Measurements from ENCODE around the gene EDNRA.

The EDNRA gene

GRCh38 chr4:147586032-147586431, 105.1 kb downstream of the EDNRA start:
- ChIA-PET CTCF (interaction anchor here (0.6 kb wide), 1 partner anchor 65 kb away, joined by 6 read pairs; no protein-coding TSS in a partner anchor), POLR2A (no interaction called here)
- DNase-seq (ENCODE audit: extremely low spot score) = no peak
- TF ChIP-seq PKNOX1 (IDR thresholded peaks at IDR 0.05) (no peak), BHLHE40 (IDR thresholded peaks at IDR 0.05; ENCODE audit: borderline replicate concordance) (no peak), TARDBP (IDR thresholded peaks at IDR 0.05) (no peak), ELF4 (IDR thresholded peaks at IDR 0.05) (no peak), ARNT (IDR thresholded peaks at IDR 0.05) (no peak), ZNF384 (IDR thresholded peaks at IDR 0.05) (no peak), FOXM1 (IDR thresholded peaks at IDR 0.05; ENCODE audit: borderline replicate concordance) (no peak), NFRKB (IDR thresholded peaks at IDR 0.05) (no peak), LEF1 (IDR thresholded peaks at IDR 0.05; ENCODE audit: borderline replicate concordance) (no peak), L3MBTL2 (conservative IDR thresholded peaks at IDR 0.05) (no peak), CTBP1 (IDR thresholded peaks at IDR 0.05; ENCODE audit: borderline replicate concordance) (no peak), FOXK2 (IDR thresholded peaks at IDR 0.05) (no peak), HDGF (IDR thresholded peaks at IDR 0.05; ENCODE audit: borderline replicate concordance) (no peak)

- TF ChIP-seq TARDBP (IDR thresholded peaks at IDR 0.05) = no peak
- TF ChIP-seq LEF1 (IDR thresholded peaks at IDR 0.05; ENCODE audit: borderline replicate concordance) = no peak
- no peak for TF ChIP-seq SUZ12 (IDR thresholded peaks at IDR 0.05)
- no peak for TF ChIP-seq BHLHE40 (IDR thresholded peaks at IDR 0.05; ENCODE audit: borderline replicate concordance)
- no peak for TF ChIP-seq FOXK2 (IDR thresholded peaks at IDR 0.05)
- TF ChIP-seq ZNF384 (IDR thresholded peaks at IDR 0.05) = no peak
- TF ChIP-seq ARNT (IDR thresholded peaks at IDR 0.05) = no peak
- CTCF ChIA-PET = interaction anchor here (0.6 kb wide), 1 partner anchor 66 kb away, joined by 6 read pairs; no protein-coding TSS in a partner anchor
- DNase-seq (ENCODE audit: extremely low spot score) = no peak
- POLR2A ChIA-PET = no interaction called here
Measured at GRCh38 chr4:147586637-147587036, 105.7 kb downstream of the EDNRA start.

- TF ChIP-seq SP1 (IDR thresholded peaks at IDR 0.05) (no peak), BHLHE40 (IDR thresholded peaks at IDR 0.05; ENCODE audit: borderline replicate concordance) (no peak), FOXA1 (IDR thresholded peaks at IDR 0.05) (no peak), TARDBP (IDR thresholded peaks at IDR 0.05) (no peak), NFRKB (IDR thresholded peaks at IDR 0.05) (no peak), L3MBTL2 (conservative IDR thresholded peaks at IDR 0.05) (no peak), PKNOX1 (IDR thresholded peaks at IDR 0.05) (no peak), CTBP1 (IDR thresholded peaks at IDR 0.05; ENCODE audit: borderline replicate concordance) (no peak)
- ChIA-PET POLR2A (no interaction called here), CTCF (interaction anchor here (0.6 kb wide), 1 partner anchor 66 kb away, joined by 6 read pairs; no protein-coding TSS in a partner anchor)
- no peak for DNase-seq (ENCODE audit: extremely low spot score)
Measured at GRCh38 chr4:147587041-147587440, 106.1 kb downstream of the EDNRA start.

- ChIA-PET CTCF (interaction anchor here (0.6 to 2.8 kb wide), 20 partner anchors 8 to 812 kb away, joined by 3 to 22 read pairs (median 3); no protein-coding TSS in a partner anchor), POLR2A (interaction anchor here (1.2 kb wide), 1 partner anchor 28 kb away, joined by 4 read pairs; the partner anchor contains the start of gene TMEM184C)
- TF ChIP-seq FOXM1 (IDR thresholded peaks at IDR 0.05; ENCODE audit: borderline replicate concordance) = no peak
- no peak for TF ChIP-seq FOXA1 (IDR thresholded peaks at IDR 0.05)
- no peak for TF ChIP-seq CTBP1 (IDR thresholded peaks at IDR 0.05; ENCODE audit: borderline replicate concordance)
- TF ChIP-seq BHLHE40 (IDR thresholded peaks at IDR 0.05; ENCODE audit: borderline replicate concordance) = no peak
- TF ChIP-seq L3MBTL2 (conservative IDR thresholded peaks at IDR 0.05) = no peak
- DNase-seq (ENCODE audit: extremely low spot score) = no peak
Measured at GRCh38 chr4:147589586-147589985, 108.7 kb downstream of the EDNRA start.

DNA sequence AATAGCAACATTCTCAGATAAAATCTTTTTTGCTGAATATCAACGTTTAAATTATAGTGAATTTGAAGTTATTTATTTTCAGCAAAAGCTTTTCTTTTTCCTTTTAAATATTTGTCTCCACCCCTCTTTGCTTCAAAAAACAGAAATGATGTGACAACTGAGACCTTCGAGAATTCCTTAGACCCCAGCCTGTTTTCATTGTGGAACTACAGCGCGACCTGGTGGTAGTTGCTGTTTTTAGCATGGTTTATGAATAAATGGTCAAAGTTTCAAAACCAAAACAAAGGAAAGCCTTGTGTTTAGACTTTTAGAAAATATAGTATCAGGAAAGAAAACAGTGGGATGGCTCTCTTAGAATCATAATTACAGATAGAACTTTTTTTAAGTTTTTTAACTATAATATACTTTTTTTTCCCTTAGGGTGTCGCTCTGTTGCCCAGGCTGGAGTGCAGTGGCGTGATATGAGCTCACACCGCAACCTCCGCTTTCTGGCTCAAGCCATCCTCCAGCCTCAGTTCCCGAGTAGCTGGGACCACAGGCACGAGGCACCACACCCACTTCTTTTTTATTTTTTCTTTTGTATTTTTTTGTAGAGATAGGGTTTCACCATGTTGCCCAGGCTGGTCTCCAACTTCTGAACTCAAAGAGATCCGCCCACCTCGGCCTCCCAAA, 109.5 kb downstream of the EDNRA start:
- CTCF ChIA-PET = interaction anchor here (0.6 to 2.8 kb wide), 17 partner anchors 9 to 694 kb away, joined by 3 to 22 read pairs (median 3); no protein-coding TSS in a partner anchor
- POLR2A ChIA-PET = interaction anchor here (1.2 kb wide), 1 partner anchor 27 kb away, joined by 4 read pairs; the partner anchor contains the start of gene TMEM184C
- DNase-seq (ENCODE audit: extremely low spot score) = peak; percentile 57
- TF ChIP-seq ZNF384 (IDR thresholded peaks at IDR 0.05) (peak; percentile 78), HDGF (IDR thresholded peaks at IDR 0.05; ENCODE audit: borderline replicate concordance) (no peak), SUZ12 (IDR thresholded peaks at IDR 0.05) (no peak)

DNA sequence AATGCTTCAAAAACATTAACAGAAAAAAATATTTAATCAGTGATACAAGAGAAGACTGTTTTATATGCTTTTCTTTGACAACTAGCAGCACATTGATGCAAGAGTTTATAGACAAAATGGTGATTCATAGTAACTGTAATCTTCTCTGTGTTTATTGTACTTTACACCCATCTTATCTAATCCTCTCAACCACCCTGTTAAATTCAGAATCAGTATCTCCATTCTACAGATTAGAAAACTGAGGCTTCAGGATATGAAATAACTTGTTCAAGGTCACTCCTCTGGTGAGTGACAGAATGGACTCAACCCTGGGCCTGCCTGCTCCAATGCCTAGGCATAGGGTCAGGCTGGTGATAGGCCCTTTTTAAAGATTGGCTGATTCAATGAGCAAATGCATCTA, 110.2 kb downstream of the EDNRA start:
- CTCF ChIA-PET = interaction anchor here (1.3 to 2.8 kb wide), 5 partner anchors 10 to 494 kb away, joined by 8 to 22 read pairs (median 11); no protein-coding TSS in a partner anchor
- DNase-seq (ENCODE audit: extremely low spot score) = no peak
- TF ChIP-seq ARNT (IDR thresholded peaks at IDR 0.05) (no peak), FOXM1 (IDR thresholded peaks at IDR 0.05; ENCODE audit: borderline replicate concordance) (no peak), ELF4 (IDR thresholded peaks at IDR 0.05) (no peak), BHLHE40 (IDR thresholded peaks at IDR 0.05; ENCODE audit: borderline replicate concordance) (no peak), NFRKB (IDR thresholded peaks at IDR 0.05) (no peak)
- POLR2A ChIA-PET = no interaction called here

DNA sequence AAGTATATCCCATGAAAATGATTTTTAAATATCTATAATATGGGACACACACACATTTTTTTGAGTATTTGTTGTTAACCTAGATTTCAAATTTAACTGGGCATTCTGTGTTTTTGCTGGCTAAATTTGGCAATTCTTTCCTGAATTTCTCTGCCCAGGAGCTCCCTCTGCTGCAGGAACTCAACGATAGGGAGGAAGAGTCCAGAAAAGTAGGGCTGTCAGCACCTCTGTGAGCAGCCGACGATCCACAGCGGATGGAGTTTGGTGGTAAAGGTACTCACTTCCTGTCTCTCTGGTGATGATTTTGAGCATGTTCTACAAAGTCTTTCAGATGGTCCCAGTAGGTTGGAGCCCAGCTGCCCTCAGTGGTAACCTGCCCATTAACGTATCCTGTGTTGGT, 113.2 kb downstream of the EDNRA start:
- CTCF ChIA-PET = interaction anchor here (0.6 to 2.1 kb wide), 3 partner anchors 120 to 290 kb away, joined by 3 to 11 read pairs (median 4); no protein-coding TSS in a partner anchor
- no peak for DNase-seq (ENCODE audit: extremely low spot score)
- TF ChIP-seq SP1 (IDR thresholded peaks at IDR 0.05) (no peak), HDGF (IDR thresholded peaks at IDR 0.05; ENCODE audit: borderline replicate concordance) (no peak), ELF4 (IDR thresholded peaks at IDR 0.05) (no peak), ARNT (IDR thresholded peaks at IDR 0.05) (no peak), TARDBP (IDR thresholded peaks at IDR 0.05) (no peak), ZNF384 (IDR thresholded peaks at IDR 0.05) (no peak), NFRKB (IDR thresholded peaks at IDR 0.05) (no peak), CTBP1 (IDR thresholded peaks at IDR 0.05; ENCODE audit: borderline replicate concordance) (no peak), L3MBTL2 (conservative IDR thresholded peaks at IDR 0.05) (no peak)
- POLR2A ChIA-PET = no interaction called here

All from HEK293T (cell line).